ENCODE data around the gene WDR35. TPM values are rescaled to one million over a fixed set of nuclear protein-coding genes. Genes with fewer than 3 reads are reported as not detected.
A peak's percentile ranks its signal among the peaks of the same experiment; 100 is the strongest.

Gene WDR35
- total RNA-seq, 1 experiment from 2014 or later = 15.5 TPM

GRCh38 chr2:20012282-20013125 is 22.6 kb upstream of the WDR35 start, which contains the start of gene MATN3 (continued):
- no peak for TF ChIP-seq NR3C1 (CRISPR knock-in tag; conservative IDR thresholded peaks at IDR 0.05; ENCODE audit: low read depth)
- TF ChIP-seq ZNF423 (CRISPR knock-in tag; IDR thresholded peaks at IDR 0.05) = no peak
- TF ChIP-seq KAT7 (CRISPR knock-in tag; IDR thresholded peaks at IDR 0.05; ENCODE audit: borderline replicate concordance) = no peak

- H3K27me3 Mint-ChIP-seq (ENCODE audit: low read depth) = peaks cover 42% of the 10 kb centered on the region
- ChIA-PET POLR2A (interaction anchor here (0.9 to 2.3 kb wide), 2 partner anchors 22 to 36 kb away, joined by 3 to 9 read pairs; partner anchors contain the start of gene WDR35), CTCF (interaction anchor here (0.6 to 2.8 kb wide), 4 partner anchors 12 to 220 kb away, joined by 3 to 11 read pairs (median 4); partner anchors contain the start of gene WDR35)
- H3K9me3 Mint-ChIP-seq = peaks cover 7% of the 10 kb centered on the region
- peaks cover 15% of the 10 kb centered on the region for H3K4me1 Mint-ChIP-seq
- peak; percentile 26 for ATAC-seq
- H3K4me3 Mint-ChIP-seq = peak overlapping the region; percentile 70
- peaks cover 3% of the 10 kb centered on the region; the same call in 1 of the 2 replicates for H3K36me3 Mint-ChIP-seq
- TF ChIP-seq FOXJ3 (CRISPR knock-in tag; IDR thresholded peaks at IDR 0.05; ENCODE audit: borderline replicate concordance) (no peak), JAZF1 (CRISPR knock-in tag; IDR thresholded peaks at IDR 0.05) (no peak), PREB (CRISPR knock-in tag; IDR thresholded peaks at IDR 0.05; ENCODE audit: borderline replicate concordance) (no peak), FOXP4 (CRISPR knock-in tag; IDR thresholded peaks at IDR 0.05) (no peak), HMGA2 (CRISPR knock-in tag; IDR thresholded peaks at IDR 0.05) (no peak), ERG (CRISPR knock-in tag; IDR thresholded peaks at IDR 0.05) (no peak), AR (CRISPR knock-in tag; IDR thresholded peaks at IDR 0.05) (no peak), IRF1 (CRISPR knock-in tag; IDR thresholded peaks at IDR 0.05) (no peak), SP1 (CRISPR knock-in tag; conservative IDR thresholded peaks at IDR 0.05) (no peak), MXD4 (CRISPR knock-in tag; IDR thresholded peaks at IDR 0.05; ENCODE audit: borderline replicate concordance) (no peak), RORB (CRISPR knock-in tag; IDR thresholded peaks at IDR 0.05) (no peak), PRDM15 (CRISPR knock-in tag; IDR thresholded peaks at IDR 0.05) (no peak), STAT6 (CRISPR knock-in tag; conservative IDR thresholded peaks at IDR 0.05; ENCODE audit: low read depth) (no peak), USF2 (CRISPR knock-in tag; IDR thresholded peaks at IDR 0.05) (no peak), FOXK1 (CRISPR knock-in tag; IDR thresholded peaks at IDR 0.05) (no peak), NR2C2 (CRISPR knock-in tag; IDR thresholded peaks at IDR 0.05) (no peak)
- H3K27ac Mint-ChIP-seq = no peak overlapping the region
- no peak for DNase-seq (ENCODE audit: low spot score)
Observed at GRCh38 chr2:20012032-20012281, 22.1 kb upstream of the WDR35 start.
